Nephron (organoid): ENCODE measurements around the gene SPSB4.
"Not testable (repeated sequence)": the region's sequence is repeated elsewhere in the genome, so short reads cannot be mapped to it uniquely, and the experiment has no call there.

ENCODE experiments used
- H3K27ac Mint-ChIP-seq, 3 experiments: 2 replicates each; pipeline ENCODE4 v1.8.0; 2020; ENCODE audit warnings: mixed read lengths in 3 of 3, mild to moderate bottlenecking in 2 of 3, moderate library complexity in 1 of 3
- H3K27me3 Mint-ChIP-seq: 2 replicates; pipeline ENCODE4 v1.8.0; 2021; ENCODE audit warnings: low read depth, mild to moderate bottlenecking, moderate library complexity, mixed read lengths
- H3K36me3 Mint-ChIP-seq: 2 replicates; pipeline ENCODE4 v1.8.0; 2020; ENCODE audit warnings: low read depth, mixed read lengths
- H3K4me1 Mint-ChIP-seq: 2 replicates; pipeline ENCODE4 v1.8.0; 2020; ENCODE audit warnings: mixed read lengths
- H3K4me3 Mint-ChIP-seq, 3 experiments: 2 replicates each; pipeline ENCODE4 v1.8.0; 2020; ENCODE audit warnings: mild to moderate bottlenecking in 3 of 3, mixed read lengths in 3 of 3, moderate library complexity in 2 of 3
- H3K9me3 Mint-ChIP-seq: 2 replicates; pipeline ENCODE4 v1.8.0; 2020; ENCODE audit warnings: mixed read lengths
- TF ChIP-seq, protein P1 (sequence below), 3 experiments: fragments of 200-600 bp; sonication (generic); IDR thresholded peaks; one replicate each; pipeline ENCODE4 v1.5.0; 2021; ENCODE audit warnings: antibody characterized with exemption in 3 of 3; ENCODE audit not compliant: unreplicated experiment in 3 of 3

SPSB4 gene

DNA sequence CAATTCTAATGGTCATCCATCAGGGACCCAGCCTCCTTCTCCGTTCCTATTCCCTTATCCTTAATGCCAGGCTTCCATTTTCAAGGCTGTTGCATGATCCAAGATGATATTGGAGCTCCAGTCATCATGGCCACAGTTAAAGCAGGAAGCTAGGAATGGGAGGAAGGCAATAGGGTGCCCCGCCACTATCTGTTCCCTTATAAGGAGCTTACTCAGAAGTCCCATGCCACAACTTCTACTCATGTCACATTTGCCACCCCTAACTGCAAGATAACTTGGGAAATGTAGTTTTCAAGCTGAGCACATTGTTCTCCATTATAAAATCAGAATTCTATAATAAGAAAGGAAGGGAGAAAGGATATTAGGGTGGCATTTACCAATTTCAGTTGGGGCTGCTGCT lies 38.6 kb upstream of the SPSB4 start:
- TF ChIP-seq, protein P1, sequence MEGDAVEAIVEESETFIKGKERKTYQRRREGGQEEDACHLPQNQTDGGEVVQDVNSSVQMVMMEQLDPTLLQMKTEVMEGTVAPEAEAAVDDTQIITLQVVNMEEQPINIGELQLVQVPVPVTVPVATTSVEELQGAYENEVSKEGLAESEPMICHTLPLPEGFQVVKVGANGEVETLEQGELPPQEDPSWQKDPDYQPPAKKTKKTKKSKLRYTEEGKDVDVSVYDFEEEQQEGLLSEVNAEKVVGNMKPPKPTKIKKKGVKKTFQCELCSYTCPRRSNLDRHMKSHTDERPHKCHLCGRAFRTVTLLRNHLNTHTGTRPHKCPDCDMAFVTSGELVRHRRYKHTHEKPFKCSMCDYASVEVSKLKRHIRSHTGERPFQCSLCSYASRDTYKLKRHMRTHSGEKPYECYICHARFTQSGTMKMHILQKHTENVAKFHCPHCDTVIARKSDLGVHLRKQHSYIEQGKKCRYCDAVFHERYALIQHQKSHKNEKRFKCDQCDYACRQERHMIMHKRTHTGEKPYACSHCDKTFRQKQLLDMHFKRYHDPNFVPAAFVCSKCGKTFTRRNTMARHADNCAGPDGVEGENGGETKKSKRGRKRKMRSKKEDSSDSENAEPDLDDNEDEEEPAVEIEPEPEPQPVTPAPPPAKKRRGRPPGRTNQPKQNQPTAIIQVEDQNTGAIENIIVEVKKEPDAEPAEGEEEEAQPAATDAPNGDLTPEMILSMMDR (IDR thresholded peaks at IDR 0.05; ENCODE audit: unreplicated experiment in 3 of 3): no peak
- Mint-ChIP-seq H3K4me3 (no peak overlapping the region), H3K27me3 (peaks cover 3% of the 10 kb centered on the region), H3K9me3 (no peaks in the 10 kb centered on the region), H3K4me1 (peaks cover 33% of the 10 kb centered on the region), H3K27ac (no peak overlapping the region), H3K36me3 (no peaks in the 10 kb centered on the region)

DNA sequence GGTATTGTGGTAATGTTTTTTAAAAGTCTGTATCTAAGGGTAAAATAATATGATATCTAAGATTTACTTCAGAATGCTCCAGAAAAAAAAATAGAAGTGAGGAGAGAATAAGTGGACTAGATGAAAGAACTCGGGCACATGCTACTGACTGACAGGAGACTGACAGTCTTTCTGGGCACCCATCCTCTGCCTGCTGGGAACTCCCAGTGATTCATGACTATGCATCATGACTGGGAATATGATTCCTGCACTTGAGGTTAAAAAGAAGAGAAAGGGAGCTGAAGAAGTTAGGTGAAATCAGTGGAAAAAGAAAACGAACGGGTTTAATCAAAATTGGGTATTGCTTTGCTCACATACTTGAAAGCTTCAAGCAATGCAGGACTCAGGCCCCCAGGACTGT lies 35.7 kb upstream of the SPSB4 start:
- no peak overlapping the region for H3K27ac Mint-ChIP-seq
- TF ChIP-seq, protein P1 (IDR thresholded peaks at IDR 0.05; ENCODE audit: unreplicated experiment in 3 of 3): no peak
- H3K4me3 Mint-ChIP-seq: no peak overlapping the region
- no peaks in the 10 kb centered on the region for H3K9me3 Mint-ChIP-seq
- no peaks in the 10 kb centered on the region for H3K36me3 Mint-ChIP-seq
- peaks cover 31% of the 10 kb centered on the region for H3K4me1 Mint-ChIP-seq
- peaks cover 9% of the 10 kb centered on the region for H3K27me3 Mint-ChIP-seq

DNA sequence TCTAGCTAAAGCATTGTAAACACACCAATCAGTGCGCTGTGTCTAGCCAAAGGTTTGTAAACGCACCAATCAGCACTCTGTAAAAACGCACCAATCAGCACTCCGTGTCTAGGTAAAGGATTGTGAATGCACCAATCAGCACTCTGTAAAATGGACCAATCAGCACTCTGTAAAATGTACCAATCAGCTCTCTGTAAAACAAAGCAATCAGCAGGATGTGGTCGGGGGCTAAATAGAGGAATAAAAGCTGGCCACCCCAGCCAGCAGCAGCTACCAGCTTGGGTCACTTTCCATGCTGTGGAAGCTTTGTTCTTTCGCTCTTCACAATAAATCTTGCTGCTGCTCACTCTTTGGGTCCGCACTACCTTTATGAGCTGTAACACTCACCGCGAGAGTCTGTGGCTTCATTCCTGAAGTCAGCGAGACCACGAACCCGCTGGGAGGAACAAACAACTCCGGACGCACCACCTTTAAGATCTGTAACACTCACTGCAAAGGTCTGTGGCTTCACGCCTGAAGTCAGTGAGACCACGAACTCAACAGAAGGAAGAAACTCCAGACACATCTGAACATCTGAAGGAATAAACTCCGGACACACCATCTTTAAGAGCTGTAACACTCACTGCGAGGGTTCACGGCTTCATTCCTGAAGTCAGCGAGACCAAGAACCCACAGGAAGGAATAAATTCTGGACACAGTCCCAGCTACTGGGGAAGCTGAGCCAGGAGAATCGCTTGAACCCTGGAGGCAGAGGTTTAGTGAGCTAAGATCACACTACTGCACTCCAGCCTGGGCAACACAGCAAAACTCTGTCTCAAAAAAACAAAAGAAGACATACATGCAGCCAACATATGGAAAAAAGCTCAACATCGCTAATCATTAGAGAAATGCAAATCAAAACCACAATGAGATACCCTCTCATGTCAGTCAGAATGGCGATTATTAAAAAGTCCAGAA lies 33.5 kb upstream of the SPSB4 start:
- not testable (repeated sequence) for H3K36me3 Mint-ChIP-seq, H3K9me3 Mint-ChIP-seq, H3K4me3 Mint-ChIP-seq, H3K27ac Mint-ChIP-seq
- Mint-ChIP-seq H3K4me1 (peaks cover 18% of the 10 kb centered on the region), H3K27me3 (peaks cover 11% of the 10 kb centered on the region)

DNA sequence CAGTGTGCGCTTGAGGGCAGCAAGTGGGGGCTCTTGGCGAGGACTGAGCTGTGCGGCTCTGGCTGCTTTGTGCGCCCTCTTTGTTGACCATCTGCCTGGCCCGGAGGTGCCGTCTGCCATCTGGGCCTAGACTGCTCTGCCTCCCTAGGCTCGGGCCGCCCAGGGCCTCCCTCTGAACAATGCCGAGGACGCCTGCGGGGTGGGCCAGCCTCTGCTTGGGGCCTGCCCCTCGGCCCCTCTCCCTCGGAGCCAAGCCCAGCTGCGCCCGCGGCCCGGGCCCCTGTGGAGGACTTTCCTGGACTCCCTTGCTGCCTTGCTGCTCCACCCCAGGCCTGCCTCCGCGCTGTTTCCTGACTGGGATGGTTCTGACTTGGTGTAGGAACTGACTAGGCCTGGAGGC lies 31.9 kb upstream of the SPSB4 start:
- Mint-ChIP-seq H3K36me3 (no peaks in the 10 kb centered on the region), H3K27ac (no peak overlapping the region), H3K9me3 (no peaks in the 10 kb centered on the region), H3K4me1 (peaks cover 11% of the 10 kb centered on the region), H3K4me3 (no peak overlapping the region), H3K27me3 (peaks cover 11% of the 10 kb centered on the region)
- TF ChIP-seq, protein P1 (IDR thresholded peaks at IDR 0.05; ENCODE audit: unreplicated experiment in 3 of 3): no peak

DNA sequence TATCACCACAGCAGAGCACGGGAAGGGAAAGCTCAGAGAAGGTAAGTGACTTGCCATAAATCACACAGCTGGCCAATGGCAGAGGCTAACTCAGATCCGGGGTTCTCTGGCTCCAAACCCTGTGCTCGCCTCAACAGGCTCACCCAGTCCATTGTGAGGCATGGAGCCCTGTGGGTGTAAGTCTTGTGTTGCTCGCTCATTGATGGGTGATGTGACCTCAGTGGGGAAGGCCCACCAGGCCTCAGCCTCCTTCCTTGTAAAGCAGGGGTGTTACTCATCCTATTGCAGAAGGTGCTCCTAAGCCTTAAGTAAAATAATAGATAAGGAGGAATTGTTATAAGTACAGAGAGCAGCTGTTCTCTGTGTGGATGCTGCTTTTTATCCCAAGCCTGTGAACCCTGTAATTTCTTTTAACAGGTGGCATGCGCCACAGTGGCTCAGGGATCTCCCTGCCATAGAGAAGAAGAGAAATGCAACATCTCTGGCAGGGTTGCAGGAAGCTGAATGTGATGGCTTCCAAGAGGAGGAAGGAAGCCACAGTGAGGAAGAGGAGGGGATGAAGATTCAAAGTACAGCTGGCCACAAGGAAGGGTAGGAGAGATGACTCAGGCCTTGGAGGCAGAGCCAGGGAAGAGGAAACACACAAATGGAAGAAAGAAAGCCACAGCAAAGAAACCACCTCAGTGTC lies 30.9 kb upstream of the SPSB4 start:
- peaks cover 11% of the 10 kb centered on the region for H3K4me1 Mint-ChIP-seq
- no peaks in the 10 kb centered on the region for H3K36me3 Mint-ChIP-seq
- H3K4me3 Mint-ChIP-seq: no peak overlapping the region
- H3K27ac Mint-ChIP-seq: peak overlapping the region in 1 of 3 experiments; percentile 6
- TF ChIP-seq, protein P1 (IDR thresholded peaks at IDR 0.05; ENCODE audit: unreplicated experiment in 3 of 3): no peak
- peaks cover 11% of the 10 kb centered on the region for H3K27me3 Mint-ChIP-seq
- H3K9me3 Mint-ChIP-seq: no peaks in the 10 kb centered on the region

DNA sequence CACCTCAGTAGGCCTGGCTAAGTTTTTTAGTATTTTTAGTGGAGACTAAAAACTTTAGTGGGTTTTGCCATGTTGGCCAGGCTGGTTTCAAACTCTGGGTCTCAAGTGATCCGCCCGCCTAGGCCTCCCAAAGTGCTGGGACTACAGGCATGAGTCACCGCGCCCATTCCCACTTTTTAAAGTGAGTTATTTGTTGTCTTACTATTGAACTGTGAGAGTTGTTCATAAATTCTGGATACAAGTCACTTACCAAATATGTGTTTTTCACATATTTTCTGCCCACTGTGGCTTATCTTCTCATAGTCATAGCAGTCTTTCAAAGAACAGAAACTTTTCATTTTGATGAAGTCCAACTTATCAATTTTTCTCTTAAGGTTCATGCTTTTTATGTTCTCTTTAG lies 29.9 kb upstream of the SPSB4 start:
- no peaks in the 10 kb centered on the region for H3K36me3 Mint-ChIP-seq

More for the DNA sequence above, 29.9 kb upstream of the SPSB4 start:
- H3K4me1 Mint-ChIP-seq: peaks cover 11% of the 10 kb centered on the region
- H3K4me3 Mint-ChIP-seq: no peak overlapping the region
- TF ChIP-seq, protein P1 (IDR thresholded peaks at IDR 0.05; ENCODE audit: unreplicated experiment in 3 of 3): no peak
- H3K27me3 Mint-ChIP-seq: peaks cover 11% of the 10 kb centered on the region
- H3K9me3 Mint-ChIP-seq: no peaks in the 10 kb centered on the region
- H3K27ac Mint-ChIP-seq: no peak overlapping the region
